Natural killer cell (primary cell): ENCODE results near the gene GYG2. TPM values are rescaled to one million over a fixed set of nuclear protein-coding genes. Genes with fewer than 3 reads are reported as not detected.
"Not testable (repeated sequence)": the region's sequence is repeated elsewhere in the genome, so short reads cannot be mapped to it uniquely, and the experiment has no call there.

Experiments
- ATAC-seq, 3 donors: fragments of 150-1000 bp in 2 of 3; fragments of 200-7000 bp in 1 of 3; cut with Tn5 transposase; 1 replicate in 1 of 3; 2 replicates in 2 of 3; pipeline ENCODE4 v1.10.0; 2021; ENCODE audit warnings: mild to moderate bottlenecking in 2 of 3, moderate library complexity in 2 of 3
- DNase-seq, 2 donors: peaks; one replicate each; pipeline versions ENCODE4 v3.0.0 to v3.0.0-alpha.2; 2013 to 2021; ENCODE audit warnings: mixed read lengths in 1 of 2
- H3K27ac ChIP-seq: one replicate; pipeline ENCODE4 v1.5.1; 2013; ENCODE audit warnings: mild to moderate bottlenecking, low read length
- H3K27me3 ChIP-seq: one replicate; pipeline ENCODE4 v1.6.1; 2013; ENCODE audit warnings: low read length; ENCODE audit not compliant: control insufficient read depth, insufficient read depth
- H3K36me3 ChIP-seq: one replicate; pipeline ENCODE4 v1.6.1; 2013; ENCODE audit warnings: low read length; ENCODE audit not compliant: control insufficient read depth, insufficient read depth
- H3K4me1 ChIP-seq: one replicate; pipeline ENCODE4 v1.6.1; 2013; ENCODE audit warnings: low read length; ENCODE audit not compliant: control insufficient read depth, insufficient read depth
- H3K4me3 ChIP-seq: one replicate; pipeline ENCODE4 v1.5.1; 2013; ENCODE audit warnings: low read length
- H3K9me3 ChIP-seq: one replicate; pipeline ENCODE4 v1.6.1; 2013; ENCODE audit warnings: low read length; ENCODE audit not compliant: control insufficient read depth, insufficient read depth
- H3K27ac Mint-ChIP-seq, 2 donors: one replicate each; pipeline ENCODE4 v1.8.0; 2022; ENCODE audit warnings: mild to moderate bottlenecking in 2 of 2, mixed read lengths in 2 of 2, moderate library complexity in 1 of 2
- H3K27me3 Mint-ChIP-seq, 2 donors: one replicate each; pipeline ENCODE4 v1.8.0; 2022; ENCODE audit warnings: low read depth in 2 of 2, mixed read lengths in 2 of 2
- H3K36me3 Mint-ChIP-seq: one replicate; pipeline ENCODE4 v1.8.0; 2022; ENCODE audit warnings: mixed read lengths
- H3K4me1 Mint-ChIP-seq, 2 donors: one replicate each; pipeline ENCODE4 v1.8.0; 2022; ENCODE audit warnings: mixed read lengths in 2 of 2
- H3K4me3 Mint-ChIP-seq: one replicate; pipeline ENCODE4 v1.8.0; 2022; ENCODE audit warnings: mild to moderate bottlenecking, moderate library complexity, mixed read lengths
- H3K9me3 Mint-ChIP-seq, 2 donors: one replicate each; pipeline ENCODE4 v1.8.0; 2022; ENCODE audit warnings: mixed read lengths in 2 of 2
- CTCF ChIP-seq: fragments of 200-600 bp; IDR thresholded peaks from one replicate; pipeline ENCODE4 v1.8.0; 2022; ENCODE audit warnings: antibody characterized with exemption
- WGBS: methylation state at CpG from one replicate; pipeline ENCODE4 v1.1.7; 2013; ENCODE audit warnings: missing lambda C conversion rate; ENCODE audit not compliant: insufficient coverage; 5-methylcytosine and 5-hydroxymethylcytosine counted together
- intact Hi-C: fragments of 100-400 bp; cut with micrococcal nuclease; formaldehyde crosslinking; loops from one replicate; pipeline ENCODE4 v1.14.2; 2022
- total RNA-seq, 4 donors: library from RNA; stranded (reverse); fragments of 120-200 nt in 1 of 4; gene quantifications; one replicate each; pipeline versions ENCODE4 v1.2.3 to v1.2.4, GENCODE V29; 2013 to 2022

GYG2 gene
- total RNA-seq, 3 donors from 2014 or later (not counting 1 experiment from before 2014, with no cell fraction given) = not detected

GRCh38 chrX:2921193-2921592, 92.5 kb downstream of the GYG2 start:
- Histone ChIP-seq H3K36me3 (no peaks in the 10 kb centered on the region), H3K4me1 (no peaks in the 10 kb centered on the region), H3K4me3 (no peak overlapping the region), H3K27ac (no peak overlapping the region), H3K9me3 (no peaks in the 10 kb centered on the region), H3K27me3 (no peaks in the 10 kb centered on the region)
- no peak for TF ChIP-seq CTCF
- Mint-ChIP-seq H3K27me3 (no peaks in the 10 kb centered on the region), H3K4me3 (no peak overlapping the region), H3K4me1 (no peaks in the 10 kb centered on the region), H3K9me3 (no peaks in the 10 kb centered on the region), H3K36me3 (peaks cover 6% of the 10 kb centered on the region), H3K27ac (no peak overlapping the region)
- intact Hi-C loops = no loop called here
- 90% methylated on average over 1 of the region's 1 CpG for WGBS
- ATAC-seq = no peak
- DNase-seq = no peak

GRCh38 chrX:2921750-2922149, 93.0 kb downstream of the GYG2 start:
- H3K36me3 ChIP-seq = no peaks in the 10 kb centered on the region
- H3K36me3 Mint-ChIP-seq = peaks cover 6% of the 10 kb centered on the region

GRCh38 chrX:2924151-2924550, 95.4 kb downstream of the GYG2 start:
- no peak overlapping the region for H3K4me3 ChIP-seq
- Mint-ChIP-seq H3K9me3 (no peaks in the 10 kb centered on the region), H3K27me3 (no peaks in the 10 kb centered on the region), H3K36me3 (peaks cover 6% of the 10 kb centered on the region), H3K4me3 (no peak overlapping the region), H3K4me1 (no peaks in the 10 kb centered on the region), H3K27ac (no peak overlapping the region)
- WGBS = 97% methylated on average over 9 of the region's 9 CpGs
- ATAC-seq (no peak), DNase-seq (no peak)
- H3K9me3 ChIP-seq = no peaks in the 10 kb centered on the region
- TF ChIP-seq CTCF = no peak
- no peak overlapping the region for H3K27ac ChIP-seq
- H3K36me3 ChIP-seq = no peaks in the 10 kb centered on the region
- H3K4me1 ChIP-seq = peaks cover under 1% of the 10 kb centered on the region
- no peaks in the 10 kb centered on the region for H3K27me3 ChIP-seq
- intact Hi-C loops = no loop called here

More at GRCh38 chrX:2921750-2922149, 93.0 kb downstream of the GYG2 start:
- Mint-ChIP-seq H3K27ac (no peak overlapping the region), H3K27me3 (no peaks in the 10 kb centered on the region), H3K4me3 (no peak overlapping the region), H3K4me1 (no peaks in the 10 kb centered on the region), H3K9me3 (no peaks in the 10 kb centered on the region)
- Histone ChIP-seq H3K4me1 (no peaks in the 10 kb centered on the region), H3K27me3 (no peaks in the 10 kb centered on the region), H3K27ac (no peak overlapping the region), H3K4me3 (no peak overlapping the region), H3K9me3 (no peaks in the 10 kb centered on the region)
- ATAC-seq (no peak), DNase-seq (no peak)
- intact Hi-C loops = no loop called here
- WGBS = 91% methylated on average over 8 of the region's 9 CpGs
- TF ChIP-seq CTCF = no peak

GRCh38 chrX:2926255-2926654, 97.5 kb downstream of the GYG2 start:
- H3K4me1 Mint-ChIP-seq, ATAC-seq, H3K4me3 ChIP-seq, H3K36me3 Mint-ChIP-seq, H3K27me3 Mint-ChIP-seq, H3K27ac ChIP-seq, H3K9me3 ChIP-seq, DNase-seq, intact Hi-C loops, H3K36me3 ChIP-seq, H3K4me1 ChIP-seq, H3K9me3 Mint-ChIP-seq, H3K27me3 ChIP-seq: not testable (repeated sequence)
- peak overlapping the region; percentile 61 for H3K4me3 Mint-ChIP-seq
- whole genome bisulfite sequencing = 89% methylated on average over 3 of the region's 4 CpGs
- peak overlapping the region; percentile 59 to 72 for H3K27ac Mint-ChIP-seq
